Activated T-helper 2 cell treated with anti-CD3 and anti-CD28 coated beads, Interferon-gamma antibody, Interleukin-2, Interleukin-4, amounts not matched to agents 10 μg/mL and 5 μg/mL and 100 μg/mL, durations not matched to agents 14 hours and 24 hours and 36 hours (primary cell): ENCODE measurements around the gene GKAP1. TPM values are rescaled to one million over a fixed set of nuclear protein-coding genes. Genes with fewer than 3 reads are reported as not detected.
A peak's percentile ranks its signal among the peaks of the same experiment; 100 is the strongest.
"Not testable (repeated sequence)": the region's sequence is repeated elsewhere in the genome, so short reads cannot be mapped to it uniquely, and the experiment has no call there.

Experiments
- DNase-seq: peaks from one replicate; pipeline ENCODE4 v3.0.0; 2021; ENCODE audit warnings: low spot score
- H3K27ac Mint-ChIP-seq: one replicate; pipeline ENCODE4 v1.8.0; 2021; ENCODE audit warnings: mixed read lengths
- H3K27me3 Mint-ChIP-seq: one replicate; pipeline ENCODE4 v1.8.0; 2021; ENCODE audit warnings: low read depth, mixed read lengths
- H3K36me3 Mint-ChIP-seq: one replicate; pipeline ENCODE4 v1.8.0; 2021; ENCODE audit warnings: low read depth, mixed read lengths
- H3K4me1 Mint-ChIP-seq: one replicate; pipeline ENCODE4 v1.8.0; 2021; ENCODE audit warnings: low read depth, mixed read lengths
- H3K4me3 Mint-ChIP-seq: one replicate; pipeline ENCODE4 v1.8.0; 2021; ENCODE audit warnings: low read depth, mild to moderate bottlenecking, moderate library complexity, mixed read lengths
- H3K9me3 Mint-ChIP-seq: one replicate; pipeline ENCODE4 v1.8.0; 2021; ENCODE audit warnings: mixed read lengths
- intact Hi-C: fragments of 100-400 bp; cut with micrococcal nuclease; formaldehyde crosslinking; loops from one replicate; pipeline ENCODE4 v1.15.1; 2023
- total RNA-seq: library from RNA; stranded (reverse); gene quantifications from 2 replicates; pipeline ENCODE4 v1.2.3, GENCODE V29; 2022

The GKAP1 gene
- total RNA-seq, 1 donor from 2014 or later = 2.8 TPM

GRCh38 chr9:83715794-83716193 is 101.8 kb downstream of the GKAP1 start:
- Mint-ChIP-seq H3K27me3 (no peaks in the 10 kb centered on the region), H3K9me3 (no peaks in the 10 kb centered on the region), H3K36me3 (no peaks in the 10 kb centered on the region), H3K4me1 (no peaks in the 10 kb centered on the region), H3K4me3 (no peak overlapping the region), H3K27ac (no peak overlapping the region)
- intact Hi-C loops = no loop called here
- DNase-seq = no peak

GRCh38 chr9:83715221-83715620 is 102.3 kb downstream of the GKAP1 start:
- intact Hi-C loops = no loop called here
- Mint-ChIP-seq H3K27me3 (no peaks in the 10 kb centered on the region), H3K4me1 (no peaks in the 10 kb centered on the region), H3K4me3 (no peak overlapping the region), H3K27ac (no peak overlapping the region), H3K9me3 (no peaks in the 10 kb centered on the region), H3K36me3 (no peaks in the 10 kb centered on the region)
- DNase-seq = no peak

- Mint-ChIP-seq H3K36me3 (no peaks in the 10 kb centered on the region), H3K27ac (no peak overlapping the region), H3K4me3 (no peak overlapping the region), H3K9me3 (no peaks in the 10 kb centered on the region), H3K27me3 (no peaks in the 10 kb centered on the region), H3K4me1 (no peaks in the 10 kb centered on the region)
- no peak for DNase-seq
- intact Hi-C loops = no loop called here
These were observed 103.2 kb downstream of the GKAP1 start for GRCh38 chr9:83714329-83714728.

DNA sequence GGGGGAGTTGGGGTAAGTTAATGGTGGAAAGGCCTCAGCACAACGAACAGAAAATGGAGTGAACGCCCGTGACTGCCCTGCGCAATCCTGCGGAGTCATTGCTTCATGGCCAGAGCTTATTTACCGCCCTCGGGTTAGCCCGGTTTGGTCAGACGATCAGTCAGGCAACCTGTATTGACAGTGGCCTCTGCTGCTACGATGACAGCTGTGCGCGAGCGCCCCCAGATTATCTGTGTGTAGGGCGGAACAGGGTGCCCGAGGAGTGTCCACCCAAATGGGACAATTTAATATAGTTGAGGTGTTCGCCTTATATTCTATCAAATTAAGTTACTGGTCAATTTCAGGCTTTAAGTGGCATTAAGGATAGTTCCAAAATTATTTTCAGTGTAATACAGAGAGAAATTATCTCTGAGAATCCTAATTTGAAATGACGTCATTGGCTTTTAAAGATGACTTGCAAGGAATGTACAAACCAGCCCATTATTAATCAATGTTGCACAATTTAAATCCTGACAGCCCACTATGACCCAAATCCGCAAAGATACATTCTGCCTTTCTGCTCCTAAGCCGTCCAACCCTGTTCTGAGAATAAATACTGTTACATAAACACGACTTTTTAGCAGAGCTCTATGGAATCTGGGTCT is 108.9 kb downstream of the GKAP1 start:
- H3K4me3 Mint-ChIP-seq = peak overlapping the region; percentile 88
- no peaks in the 10 kb centered on the region for H3K27me3 Mint-ChIP-seq
- intact Hi-C loops = loop anchor here (1.0 to 5.0 kb wide), 3 partner anchors 109 to 272 kb away; partner anchors contain the start of genes GKAP1, HNRNPK, KIF27 and RMI1
- peak overlapping the region; percentile 96 for H3K27ac Mint-ChIP-seq
- peak; percentile 53 for DNase-seq
- H3K9me3 Mint-ChIP-seq = no peaks in the 10 kb centered on the region
- H3K4me1 Mint-ChIP-seq = peaks cover 25% of the 10 kb centered on the region
- peaks cover 25% of the 10 kb centered on the region for H3K36me3 Mint-ChIP-seq

- Mint-ChIP-seq H3K4me1 (peaks cover 27% of the 10 kb centered on the region), H3K27me3 (no peaks in the 10 kb centered on the region), H3K36me3 (peaks cover 27% of the 10 kb centered on the region), H3K4me3 (peak within 1 kb of the TSS; percentile 88), H3K9me3 (no peaks in the 10 kb centered on the region), H3K27ac (peak within 1 kb of the TSS; percentile 96)
- intact Hi-C loops = loop anchor here (1.0 to 5.0 kb wide), 4 partner anchors 85 to 272 kb away; partner anchors contain the start of genes GKAP1, HNRNPK, IDNK and KIF27
- peak; percentile 90 for DNase-seq
These were observed 109.6 kb downstream of the GKAP1 start, which contains the start of gene UBQLN1 for GRCh38 chr9:83707768-83708514. Gene UBQLN1, minus strand, starts transcription at chr9:83707958. Its CDS starts 279 bp downstream, at chr9:83707679.

GRCh38 chr9:83707518-83707767 is 110.1 kb downstream of the GKAP1 start:
- no peaks in the 10 kb centered on the region for H3K27me3 Mint-ChIP-seq

GRCh38 chr9:83706676-83707517 is 110.7 kb downstream of the GKAP1 start:
- H3K27me3 Mint-ChIP-seq = no peaks in the 10 kb centered on the region
- intact Hi-C loops = loop anchor here (1.0 to 5.0 kb wide), 3 partner anchors 18 to 110 kb away; partner anchors contain the start of genes GKAP1 and IDNK

More at GRCh38 chr9:83707518-83707767, 110.1 kb downstream of the GKAP1 start:
- H3K4me1 Mint-ChIP-seq = peaks cover 30% of the 10 kb centered on the region
- peaks cover 29% of the 10 kb centered on the region for H3K36me3 Mint-ChIP-seq
- H3K9me3 Mint-ChIP-seq = no peaks in the 10 kb centered on the region
- no peak for DNase-seq
- H3K27ac Mint-ChIP-seq = peak overlapping the region; percentile 96
- intact Hi-C loops = loop anchor here (1.0 to 5.0 kb wide), 2 partner anchors 84 to 110 kb away; partner anchors contain the start of genes GKAP1 and IDNK
- peak overlapping the region; percentile 88 for H3K4me3 Mint-ChIP-seq

DNA sequence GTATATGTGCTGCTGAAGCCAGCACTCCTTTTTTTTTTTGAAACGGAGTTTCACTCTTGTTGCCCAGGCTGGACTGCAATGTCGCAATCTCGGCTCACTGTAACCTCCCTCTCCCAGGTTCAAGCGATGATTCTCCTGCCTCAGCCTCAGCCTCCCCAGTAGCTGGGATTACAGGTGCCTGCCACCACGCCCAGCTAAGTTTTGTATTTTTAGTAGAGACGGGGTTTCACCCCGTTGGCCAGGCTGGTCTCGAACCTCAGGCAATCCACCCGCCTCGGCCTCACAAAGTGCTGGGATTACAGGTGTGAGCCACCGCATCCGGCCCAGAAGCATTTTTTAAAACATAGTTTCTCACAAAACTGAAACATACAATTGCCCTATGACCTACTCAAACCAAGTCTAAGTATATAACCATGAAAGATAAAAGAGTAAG is 112.3 kb downstream of the GKAP1 start:
- H3K9me3 Mint-ChIP-seq, DNase-seq, H3K27me3 Mint-ChIP-seq: not testable (repeated sequence)
- Mint-ChIP-seq H3K36me3 (peaks cover 29% of the 10 kb centered on the region), H3K4me3 (peak overlapping the region; percentile 88), H3K4me1 (peaks cover 44% of the 10 kb centered on the region), H3K27ac (peak overlapping the region; percentile 96)
- intact Hi-C loops = loop anchor here (5.0 kb wide), 1 partner anchor 112 kb away; the partner anchor contains the start of gene GKAP1

More at GRCh38 chr9:83706676-83707517, 110.7 kb downstream of the GKAP1 start:
- peak; percentile 48 for DNase-seq
- peaks cover 32% of the 10 kb centered on the region for H3K4me1 Mint-ChIP-seq
- H3K4me3 Mint-ChIP-seq = peak overlapping the region; percentile 88
- H3K9me3 Mint-ChIP-seq = no peaks in the 10 kb centered on the region
- peaks cover 29% of the 10 kb centered on the region for H3K36me3 Mint-ChIP-seq
- peak overlapping the region; percentile 96 for H3K27ac Mint-ChIP-seq

- Mint-ChIP-seq H3K4me1 (peaks cover 54% of the 10 kb centered on the region), H3K36me3 (peaks cover 35% of the 10 kb centered on the region), H3K9me3 (no peaks in the 10 kb centered on the region), H3K4me3 (no peak overlapping the region), H3K27me3 (no peaks in the 10 kb centered on the region), H3K27ac (no peak overlapping the region)
- DNase-seq = no peak
- intact Hi-C loops = no loop called here
These were observed 115.8 kb downstream of the GKAP1 start for GRCh38 chr9:83701769-83702168.

DNA sequence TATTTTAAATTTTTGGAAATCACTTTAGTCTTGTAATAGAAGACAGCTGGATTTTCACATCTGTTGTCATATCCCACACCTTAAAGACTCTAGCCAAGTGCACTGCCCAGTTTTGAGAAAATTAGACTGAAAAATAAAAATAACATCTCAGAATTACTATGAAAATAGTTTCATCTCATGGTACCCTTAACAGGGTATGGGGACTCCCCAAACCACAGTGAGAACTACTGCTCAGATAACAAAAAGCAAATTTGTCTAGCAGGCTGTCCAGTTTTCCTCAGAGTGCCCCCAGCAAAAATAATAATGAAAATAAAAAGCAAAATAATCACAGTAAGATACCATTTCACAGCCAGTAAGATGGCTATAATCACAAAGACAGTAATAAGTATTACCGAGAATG is 116.3 kb downstream of the GKAP1 start:
- intact Hi-C loops = no loop called here
- Mint-ChIP-seq H3K4me3 (no peak overlapping the region), H3K27ac (no peak overlapping the region), H3K9me3 (no peaks in the 10 kb centered on the region), H3K27me3 (no peaks in the 10 kb centered on the region), H3K36me3 (peaks cover 31% of the 10 kb centered on the region), H3K4me1 (peaks cover 51% of the 10 kb centered on the region)
- no peak for DNase-seq

DNA sequence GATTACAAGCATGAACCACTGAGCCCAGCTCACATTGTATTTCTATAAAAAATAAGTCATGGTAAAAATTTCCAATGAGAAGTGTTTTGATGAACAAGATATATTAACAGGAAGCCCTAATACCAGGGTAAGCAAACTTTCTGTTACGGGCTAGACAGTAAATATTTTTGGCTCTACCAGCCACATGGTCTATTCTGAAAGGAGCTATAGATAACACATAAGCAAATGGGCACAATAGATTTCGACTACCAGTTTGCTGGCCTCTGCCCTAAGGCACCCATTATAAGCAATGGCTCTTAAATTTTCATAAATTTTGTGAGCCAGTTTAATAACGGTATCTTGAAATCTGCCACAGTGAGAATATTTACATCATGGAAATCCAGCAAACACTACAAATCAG is 118.0 kb downstream of the GKAP1 start:
- intact Hi-C loops = no loop called here
- H3K4me3 Mint-ChIP-seq = no peak overlapping the region
- no peak for DNase-seq
- H3K27me3 Mint-ChIP-seq = no peaks in the 10 kb centered on the region
- peak overlapping the region; percentile 38 for H3K27ac Mint-ChIP-seq
- H3K36me3 Mint-ChIP-seq = peaks cover 20% of the 10 kb centered on the region
- H3K9me3 Mint-ChIP-seq = no peaks in the 10 kb centered on the region
- peaks cover 41% of the 10 kb centered on the region for H3K4me1 Mint-ChIP-seq

DNA sequence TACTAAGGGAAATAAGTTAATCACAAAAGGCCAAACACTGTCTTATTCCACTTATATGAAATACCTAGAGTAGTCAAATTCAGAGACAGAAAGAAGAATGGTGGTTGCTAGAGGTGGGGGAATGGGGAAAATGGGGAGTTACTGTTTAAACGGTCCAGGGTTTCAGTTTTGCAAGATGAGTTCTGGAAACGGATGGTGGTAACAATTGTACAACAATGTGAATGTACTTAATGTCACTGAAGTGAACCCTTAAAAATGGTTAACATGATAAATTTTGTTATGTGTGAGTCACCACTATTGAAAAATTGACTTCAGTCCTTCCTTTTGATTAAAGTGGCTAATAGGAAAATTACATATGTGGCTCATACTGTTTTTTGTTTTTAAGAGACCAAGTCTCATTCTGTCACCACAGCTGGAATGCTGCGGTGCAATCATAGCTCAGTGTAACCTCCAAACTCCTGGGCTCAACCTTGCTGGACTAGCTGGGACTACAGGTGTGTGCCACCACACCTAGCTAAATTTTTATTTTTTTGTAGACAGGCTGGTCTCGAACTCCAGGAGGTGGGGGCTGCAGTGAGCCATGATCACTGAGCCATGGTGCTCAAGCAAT is 118.5 kb downstream of the GKAP1 start:
- intact Hi-C loops = no loop called here
- Mint-ChIP-seq H3K27me3 (no peaks in the 10 kb centered on the region), H3K36me3 (peaks cover 16% of the 10 kb centered on the region), H3K4me3 (no peak overlapping the region), H3K4me1 (peaks cover 41% of the 10 kb centered on the region), H3K9me3 (no peaks in the 10 kb centered on the region), H3K27ac (peak overlapping the region; percentile 65)
- DNase-seq = no peak
